Mammary epithelial cell (primary cell): Measurements from ENCODE around the gene GORAB.

Experiments
- EZH2 ChIP-seq: IDR thresholded peaks from 2 replicates; pipeline ENCODE4 v1.6.1; 2012; ENCODE audit warnings: low read length, inconsistent platforms, borderline replicate concordance
- TF ChIP-seq, protein P1 (sequence below), 2 donors: IDR thresholded peaks in 1 of 2; conservative IDR thresholded peaks in 1 of 2; 2 replicates each; pipeline ENCODE4 v1.5.1; 2011 to 2012; ENCODE audit warnings: inconsistent platforms in 2 of 2, low read length in 2 of 2, mild to moderate bottlenecking in 2 of 2, control low read depth in 1 of 2, low read depth in 1 of 2; ENCODE audit not compliant: insufficient read depth in 1 of 2; ENCODE audit errors: extremely low read depth in 1 of 2

DNA sequence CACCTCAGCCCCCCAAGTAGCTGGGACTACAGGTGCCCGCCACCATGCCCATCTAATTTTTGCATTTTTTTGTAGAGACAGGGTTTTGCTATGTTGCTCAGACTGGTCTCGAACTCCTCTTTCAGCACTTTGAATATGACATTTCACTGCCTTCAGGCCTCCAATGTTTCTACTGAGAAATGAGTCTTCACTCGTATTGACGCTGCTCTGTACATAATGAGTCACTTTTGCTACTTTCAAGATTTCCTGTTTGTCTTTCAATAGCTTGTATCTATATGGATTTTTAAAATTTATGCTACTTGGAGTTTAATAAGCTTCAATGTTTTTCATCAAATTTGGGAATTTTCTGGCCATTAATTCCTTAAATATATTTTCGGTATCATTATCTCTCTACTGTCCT, 64.7 kb downstream of the GORAB start:
- no peak for TF ChIP-seq EZH2
- TF ChIP-seq, protein P1, sequence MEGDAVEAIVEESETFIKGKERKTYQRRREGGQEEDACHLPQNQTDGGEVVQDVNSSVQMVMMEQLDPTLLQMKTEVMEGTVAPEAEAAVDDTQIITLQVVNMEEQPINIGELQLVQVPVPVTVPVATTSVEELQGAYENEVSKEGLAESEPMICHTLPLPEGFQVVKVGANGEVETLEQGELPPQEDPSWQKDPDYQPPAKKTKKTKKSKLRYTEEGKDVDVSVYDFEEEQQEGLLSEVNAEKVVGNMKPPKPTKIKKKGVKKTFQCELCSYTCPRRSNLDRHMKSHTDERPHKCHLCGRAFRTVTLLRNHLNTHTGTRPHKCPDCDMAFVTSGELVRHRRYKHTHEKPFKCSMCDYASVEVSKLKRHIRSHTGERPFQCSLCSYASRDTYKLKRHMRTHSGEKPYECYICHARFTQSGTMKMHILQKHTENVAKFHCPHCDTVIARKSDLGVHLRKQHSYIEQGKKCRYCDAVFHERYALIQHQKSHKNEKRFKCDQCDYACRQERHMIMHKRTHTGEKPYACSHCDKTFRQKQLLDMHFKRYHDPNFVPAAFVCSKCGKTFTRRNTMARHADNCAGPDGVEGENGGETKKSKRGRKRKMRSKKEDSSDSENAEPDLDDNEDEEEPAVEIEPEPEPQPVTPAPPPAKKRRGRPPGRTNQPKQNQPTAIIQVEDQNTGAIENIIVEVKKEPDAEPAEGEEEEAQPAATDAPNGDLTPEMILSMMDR (conservative IDR thresholded peaks at IDR 0.05 in 1 of 2, IDR thresholded peaks at IDR 0.05 in 1 of 2; ENCODE audit: extremely low read depth in 1 of 2, insufficient read depth in 1 of 2, low read depth in 1 of 2, low read length in 2 of 2), result no peak
